Gastroesophageal sphincter (tissue), 3 donors: ENCODE measurements around the gene PRKD1.

ENCODE experiments used
- CTCF ChIP-seq, 4 experiments: fragments of 200-600 bp in 2 of 4; fragments of 450-650 bp in 2 of 4; sonication (generic) in 1 of 4; IDR thresholded peaks; one replicate each; pipeline ENCODE4 v1.5.1; 2017 to 2019; ENCODE audit warnings: antibody characterized with exemption in 4 of 4, mild to moderate bottlenecking in 2 of 4, moderate library complexity in 2 of 4
- EP300 ChIP-seq: sonication (generic); formaldehyde crosslinking; IDR thresholded peaks from one replicate; pipeline ENCODE4 v1.6.1; 2017; ENCODE audit warnings: antibody characterized with exemption, mild to moderate bottlenecking
- POLR2A ChIP-seq, 2 donors: fragments of 450-650 bp; IDR thresholded peaks; one replicate each; pipeline ENCODE4 v1.6.1; 2017; ENCODE audit warnings: antibody characterized with exemption in 2 of 2, mild to moderate bottlenecking in 2 of 2, moderate library complexity in 1 of 2
- POLR2AphosphoS5 ChIP-seq: sonication (generic); formaldehyde crosslinking; IDR thresholded peaks from one replicate; pipeline ENCODE4 v1.6.1; 2017; ENCODE audit warnings: antibody characterized with exemption

GRCh38 chr14:29799464-29800095 lies 128.1 kb downstream of the PRKD1 start:
- no peak for TF ChIP-seq EP300
- TF ChIP-seq POLR2A (IDR thresholded peaks at IDR 0.05) = no peak
- TF ChIP-seq CTCF (IDR thresholded peaks at IDR 0.05) = no peak
- no peak for TF ChIP-seq POLR2AphosphoS5
